T-helper 1 cell (primary cell): ENCODE measurements around the gene CHCHD10.

Experiments
- DNase-seq, 5 donors: peaks; one replicate each; pipeline ENCODE4 v3.0.0-alpha.2; 2012 to 2020
- total RNA-seq, 4 donors: gene quantifications; one replicate each; lab custom pipeline; 2026; lab: John Stamatoyannopoulos, UW

CHCHD10 gene
- 6.7 to 13.5 (median 8.2) reads per million in 4 donors for total RNA-seq

GRCh38 chr22:23767673-23768548 is at the start of gene CHCHD10:
Gene CHCHD10, minus strand, starts transcription at chr22:23767972. Its CDS starts 98 bp downstream, at chr22:23767874.
- peak; percentile 49 to 75 (median 63) for DNase-seq

GRCh38 chr22:23817146-23817545 is 49.4 kb upstream of the CHCHD10 start:
- DNase-seq = no peak

GRCh38 chr22:23816156-23816976 is 48.6 kb upstream of the CHCHD10 start:
- no peak for DNase-seq

GRCh38 chr22:23815541-23816155 is 47.9 kb upstream of the CHCHD10 start:
- DNase-seq = no peak

GRCh38 chr22:23812378-23812777 is 44.6 kb upstream of the CHCHD10 start:
- DNase-seq = no peak

- DNase-seq = no peak
These were observed 39.1 kb upstream of the CHCHD10 start for GRCh38 chr22:23806837-23807236.

- no peak for DNase-seq
These were observed 37.1 kb upstream of the CHCHD10 start for GRCh38 chr22:23804781-23805291.

GRCh38 chr22:23803001-23803819 is 35.4 kb upstream of the CHCHD10 start:
- DNase-seq = no peak

GRCh38 chr22:23801886-23802377 is 34.2 kb upstream of the CHCHD10 start:
- no peak for DNase-seq

- no peak for DNase-seq
These were observed 33.6 kb upstream of the CHCHD10 start for GRCh38 chr22:23801238-23801821.

- DNase-seq = no peak
These were observed 32.8 kb upstream of the CHCHD10 start for GRCh38 chr22:23800297-23801237.

- DNase-seq = no peak
These were observed 28.7 kb upstream of the CHCHD10 start for GRCh38 chr22:23796461-23796860.

GRCh38 chr22:23793326-23793725 is 25.6 kb upstream of the CHCHD10 start:
- no peak for DNase-seq

GRCh38 chr22:23791738-23792645 is 24.2 kb upstream of the CHCHD10 start:
- DNase-seq = no peak

GRCh38 chr22:23790819-23791737 is 23.3 kb upstream of the CHCHD10 start:
- no peak for DNase-seq

GRCh38 chr22:23789638-23790037 is 21.9 kb upstream of the CHCHD10 start:
- no peak for DNase-seq

GRCh38 chr22:23789121-23789520 is 21.3 kb upstream of the CHCHD10 start:
- DNase-seq = no peak

- DNase-seq = no peak
These were observed 20.1 kb upstream of the CHCHD10 start for GRCh38 chr22:23787910-23788309.
